Calu3 (cell line): Measurements from ENCODE around the gene ZNF689. TPM values are rescaled to one million over a fixed set of nuclear protein-coding genes. Genes with fewer than 3 reads are reported as not detected.

ENCODE experiments used
- BruUV-seq: library from RNA; stranded (reverse); fragments of 400-500 nt; replicated peaks from 2 replicates; lab custom pipeline; 2021; lab: Mats Ljungman, UMichigan
- CTCF ChIA-PET: fragments of 300-600 bp; sonication (Branson Sonifier 250); formaldehyde crosslinking; loops from one replicate; lab custom pipeline; 2022; ENCODE audit warnings: antibody characterized with exemption; lab: Charles Lee
- DNase-seq: peaks from one replicate; pipeline ENCODE4 v3.0.0; 2022
- H3K27ac Mint-ChIP-seq: one replicate; pipeline ENCODE4 v1.8.0; 2022; ENCODE audit warnings: mixed read lengths; ENCODE audit not compliant: unreplicated experiment
- H3K27me3 Mint-ChIP-seq: one replicate; pipeline ENCODE4 v1.8.0; 2022; ENCODE audit warnings: mixed read lengths; ENCODE audit not compliant: unreplicated experiment
- H3K36me3 Mint-ChIP-seq: one replicate; pipeline ENCODE4 v1.8.0; 2022; ENCODE audit warnings: mild to moderate bottlenecking, moderate library complexity, mixed read lengths; ENCODE audit not compliant: insufficient read depth, unreplicated experiment
- H3K4me1 Mint-ChIP-seq: one replicate; pipeline ENCODE4 v1.8.0; 2022; ENCODE audit warnings: mild to moderate bottlenecking, low read depth, mixed read lengths; ENCODE audit not compliant: unreplicated experiment
- H3K4me3 Mint-ChIP-seq: one replicate; pipeline ENCODE4 v1.8.0; 2022; ENCODE audit warnings: mild to moderate bottlenecking, low read depth, moderate library complexity, mixed read lengths; ENCODE audit not compliant: unreplicated experiment
- H3K9me3 Mint-ChIP-seq: one replicate; pipeline ENCODE4 v1.8.0; 2022; ENCODE audit warnings: low read depth, mixed read lengths; ENCODE audit not compliant: unreplicated experiment
- intact Hi-C: fragments of 100-400 bp; cut with micrococcal nuclease; formaldehyde crosslinking; loops from one replicate; pipeline ENCODE4 v1.10.0; 2022; ENCODE audit not compliant: unreplicated experiment
- total RNA-seq: library from RNA; stranded (reverse); gene quantifications from 2 replicates; pipeline ENCODE4 v1.2.3, GENCODE V29; 2022
- TF ChIP-seq, protein P1 (sequence below): fragments of 200-600 bp; IDR thresholded peaks from one replicate; pipeline ENCODE4 v1.8.0; 2022; ENCODE audit warnings: antibody characterized with exemption; ENCODE audit not compliant: unreplicated experiment

The ZNF689 gene
- total RNA-seq, 1 experiment from 2014 or later, result 10.4 TPM

GRCh38 chr16:30615358-30616091, 5.3 kb upstream of the ZNF689 start:
- Mint-ChIP-seq H3K36me3 (peaks cover 8% of the 10 kb centered on the region), H3K9me3 (peaks cover 2% of the 10 kb centered on the region), H3K27ac (no peak overlapping the region), H3K4me1 (peaks cover 14% of the 10 kb centered on the region), H3K4me3 (no peak overlapping the region), H3K27me3 (peaks cover 6% of the 10 kb centered on the region)
- no TSS peak for BruUV-seq
- CTCF ChIA-PET, result interaction anchor here (0.5 to 2.0 kb wide), 10 partner anchors 17 to 270 kb away, joined by 3 to 22 read pairs (median 6); partner anchors contain the start of genes DCTPP1, ZNF688 and ZNF764
- DNase-seq, result peak; percentile 80
- intact Hi-C loops, result no loop called here
- TF ChIP-seq, protein P1, sequence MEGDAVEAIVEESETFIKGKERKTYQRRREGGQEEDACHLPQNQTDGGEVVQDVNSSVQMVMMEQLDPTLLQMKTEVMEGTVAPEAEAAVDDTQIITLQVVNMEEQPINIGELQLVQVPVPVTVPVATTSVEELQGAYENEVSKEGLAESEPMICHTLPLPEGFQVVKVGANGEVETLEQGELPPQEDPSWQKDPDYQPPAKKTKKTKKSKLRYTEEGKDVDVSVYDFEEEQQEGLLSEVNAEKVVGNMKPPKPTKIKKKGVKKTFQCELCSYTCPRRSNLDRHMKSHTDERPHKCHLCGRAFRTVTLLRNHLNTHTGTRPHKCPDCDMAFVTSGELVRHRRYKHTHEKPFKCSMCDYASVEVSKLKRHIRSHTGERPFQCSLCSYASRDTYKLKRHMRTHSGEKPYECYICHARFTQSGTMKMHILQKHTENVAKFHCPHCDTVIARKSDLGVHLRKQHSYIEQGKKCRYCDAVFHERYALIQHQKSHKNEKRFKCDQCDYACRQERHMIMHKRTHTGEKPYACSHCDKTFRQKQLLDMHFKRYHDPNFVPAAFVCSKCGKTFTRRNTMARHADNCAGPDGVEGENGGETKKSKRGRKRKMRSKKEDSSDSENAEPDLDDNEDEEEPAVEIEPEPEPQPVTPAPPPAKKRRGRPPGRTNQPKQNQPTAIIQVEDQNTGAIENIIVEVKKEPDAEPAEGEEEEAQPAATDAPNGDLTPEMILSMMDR, result peak; percentile 81

DNA sequence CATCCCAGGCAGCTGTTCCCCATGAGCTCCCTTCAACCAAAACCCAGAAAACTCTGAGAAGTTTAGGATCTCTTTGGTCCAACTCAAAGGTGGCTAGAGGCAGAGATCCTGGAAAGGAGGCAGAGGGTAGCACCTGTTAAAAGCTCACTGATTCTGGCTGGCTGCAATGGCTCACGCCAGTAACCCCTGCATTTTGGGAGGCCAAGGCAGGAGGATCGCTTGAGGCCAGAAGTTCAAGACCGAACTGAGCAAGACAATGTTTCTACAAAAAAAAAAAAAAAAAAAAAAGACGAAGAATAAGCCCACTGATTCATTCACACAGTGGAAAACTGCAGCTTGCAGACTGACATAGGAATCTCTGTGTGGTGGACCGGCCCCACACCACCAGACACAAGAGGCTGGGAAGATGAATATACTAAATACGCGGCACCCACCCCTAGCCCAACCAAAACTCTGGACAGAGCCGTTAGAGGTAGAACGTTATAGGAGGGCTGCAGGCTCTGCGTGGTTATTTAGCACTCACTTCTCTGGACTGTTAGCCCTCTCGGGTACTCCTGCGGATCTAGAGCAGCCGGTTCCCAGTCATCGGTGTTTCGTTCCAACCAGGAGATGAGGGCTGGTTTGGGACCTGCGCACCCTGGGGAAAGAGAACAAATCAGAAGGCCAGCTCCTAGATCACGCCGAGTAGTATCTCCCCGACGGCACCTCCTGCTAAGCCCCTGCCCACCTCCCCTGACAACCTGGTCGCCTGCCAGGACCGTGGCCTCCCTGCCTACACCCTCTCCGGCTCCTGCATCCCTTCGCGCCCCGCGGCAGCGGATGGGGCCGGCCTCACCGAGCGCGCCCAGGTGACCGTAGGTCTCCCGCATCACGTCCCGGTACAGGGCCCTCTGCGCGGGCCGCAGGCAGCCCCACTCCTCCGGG, 925 bp downstream of the ZNF689 start:
- TSS peak; percentile 74 for BruUV-seq
- peaks cover 65% of the 10 kb centered on the region for H3K36me3 Mint-ChIP-seq
- TF ChIP-seq, protein P1, result no peak
- peak overlapping the region; percentile 98 for H3K27ac Mint-ChIP-seq
- CTCF ChIA-PET, result interaction anchor here (0.6 to 2.7 kb wide), 9 partner anchors 11 to 237 kb away, joined by 3 to 9 read pairs (median 5); partner anchors contain the start of genes DCTPP1, PRR14, ZNF764 and ZNF785
- H3K4me3 Mint-ChIP-seq, result peak overlapping the region; percentile 75
- H3K9me3 Mint-ChIP-seq, result no peaks in the 10 kb centered on the region
- peak; percentile 59 for DNase-seq
- H3K27me3 Mint-ChIP-seq, result no peaks in the 10 kb centered on the region
- intact Hi-C loops, result no loop called here
- no peaks in the 10 kb centered on the region for H3K4me1 Mint-ChIP-seq

DNA sequence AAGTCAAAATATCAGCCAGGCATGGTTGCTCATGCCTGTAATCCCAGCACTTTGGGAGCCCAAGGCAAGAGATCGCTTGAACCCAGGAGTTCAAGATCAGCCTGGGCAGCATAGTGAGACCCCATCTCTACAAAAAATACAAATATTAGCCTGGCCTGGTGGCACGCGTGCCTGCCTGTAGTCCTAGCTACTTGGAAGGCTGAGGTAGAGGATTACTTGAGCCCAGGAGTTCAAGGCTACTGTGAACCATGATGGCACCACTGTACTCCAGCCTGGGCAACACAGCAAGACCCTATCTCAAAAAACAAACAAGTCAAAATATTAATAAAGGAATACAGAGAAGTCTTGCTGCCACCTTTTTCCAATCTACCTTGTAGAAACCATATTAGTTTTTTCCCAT, 4.2 kb downstream of the ZNF689 start:
- CTCF ChIA-PET, result interaction anchor here (1.1 kb wide), 1 partner anchor 9 kb away, joined by 4 read pairs; no protein-coding TSS in a partner anchor
- intact Hi-C loops, result no loop called here
- Mint-ChIP-seq H3K36me3 (peaks cover 82% of the 10 kb centered on the region), H3K4me1 (no peaks in the 10 kb centered on the region), H3K4me3 (no peak overlapping the region), H3K27me3 (no peaks in the 10 kb centered on the region), H3K27ac (no peak overlapping the region), H3K9me3 (no peaks in the 10 kb centered on the region)
- DNase-seq, result no peak
- no TSS peak for BruUV-seq
- TF ChIP-seq, protein P1, result no peak

DNA sequence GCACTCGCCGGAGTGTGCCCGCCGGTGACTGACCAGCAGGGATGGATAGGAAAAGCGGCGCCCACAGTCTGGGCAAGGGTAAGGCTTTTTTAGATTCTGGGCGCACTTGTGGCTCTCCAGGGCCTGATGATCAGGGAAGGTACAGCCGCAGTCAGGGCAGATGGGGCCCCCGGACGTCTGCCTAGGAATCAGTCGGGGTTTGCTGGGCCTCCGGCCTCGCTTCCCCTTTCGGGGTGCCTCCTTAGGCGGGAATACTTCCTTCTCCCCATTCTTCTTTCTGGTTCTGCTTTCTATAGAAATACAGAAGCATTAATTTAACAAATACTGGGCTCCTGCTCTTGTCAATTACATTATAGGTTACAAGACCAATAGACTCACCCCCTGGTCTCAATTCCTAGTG, 5.0 kb downstream of the ZNF689 start:
- no peak for DNase-seq
- Mint-ChIP-seq H3K4me1 (no peaks in the 10 kb centered on the region), H3K36me3 (peaks cover 77% of the 10 kb centered on the region), H3K4me3 (no peak overlapping the region), H3K27me3 (no peaks in the 10 kb centered on the region), H3K9me3 (peaks cover 2% of the 10 kb centered on the region), H3K27ac (no peak overlapping the region)
- TF ChIP-seq, protein P1, result no peak
- intact Hi-C loops, result no loop called here
- CTCF ChIA-PET, result interaction anchor here (0.5 kb wide), 1 partner anchor 9 kb away, joined by 3 read pairs; no protein-coding TSS in a partner anchor
- no TSS peak for BruUV-seq
